ENCODE data around the gene ZBTB3. TPM values are rescaled to one million over a fixed set of nuclear protein-coding genes. Genes with fewer than 3 reads are reported as not detected.

ZBTB3 gene
- total and polyA plus RNA-seq, 2 donors from 2014 or later, result 4.8 to 15.0 TPM

DNA sequence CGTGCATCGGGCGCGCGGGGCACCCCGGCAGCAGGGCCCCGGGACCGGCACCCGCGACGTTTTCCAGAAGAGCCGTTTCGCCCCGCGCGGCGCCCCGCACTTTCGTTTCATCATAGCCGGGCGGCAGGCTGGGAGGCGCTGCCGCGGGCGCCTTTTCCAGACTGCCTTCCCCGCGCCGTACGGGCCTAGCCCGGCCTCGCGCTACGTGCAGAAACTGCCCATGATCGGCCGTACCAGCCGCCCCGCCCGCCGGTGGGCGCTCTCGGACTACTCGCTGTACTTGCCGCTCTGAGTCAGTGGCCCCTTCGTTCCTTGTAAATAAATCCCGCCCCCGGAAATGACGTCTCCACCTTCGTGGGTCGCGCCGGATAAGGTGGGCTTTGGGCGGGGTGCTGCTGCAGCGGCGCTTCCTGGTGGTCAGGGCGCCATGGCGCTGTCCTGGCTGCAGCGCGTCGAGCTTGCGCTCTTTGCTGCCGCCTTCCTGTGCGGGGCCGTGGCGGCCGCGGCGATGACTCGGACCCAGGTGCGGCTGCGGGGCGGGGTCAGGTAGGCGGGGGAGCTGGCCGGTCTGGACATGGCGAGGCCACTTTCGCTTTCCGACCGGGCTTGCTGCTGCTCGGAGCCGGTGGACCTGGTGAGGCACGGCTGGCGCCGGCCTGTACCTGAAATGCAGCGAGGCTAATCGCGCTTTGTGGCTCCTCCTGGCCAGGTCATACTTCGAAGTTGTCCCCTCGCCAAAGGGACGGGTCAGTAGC is 33.2 kb upstream of the ZBTB3 start, which contains the start of gene TMEM179B:
TSS of gene TMEM179B (plus strand) at position 398 of the 755 bp plus-strand sequence. CDS start at position 428, 30 bp downstream.
- Histone ChIP-seq H3K4me3 (ENCODE audit: low read length in 3 of 3) (peak within 1 kb of the TSS; percentile 94 to 100 (median 99)), H3K36me3 (ENCODE audit: control insufficient read depth in 2 of 3, insufficient read depth in 3 of 3, low read length in 3 of 3) (peaks cover 0 to 13% (median 11%) of the 10 kb centered on the region in 3 donors), H3K27me3 (ENCODE audit: control insufficient read depth, insufficient read depth, low read length) (no peaks in the 10 kb centered on the region), H3K4me1 (ENCODE audit: control insufficient read depth in 2 of 3, insufficient read depth in 2 of 3, low read depth in 1 of 3, low read length in 3 of 3) (peaks cover 4 to 22% (median 19%) of the 10 kb centered on the region in 3 donors), H3K27ac (ENCODE audit: low read depth in 2 of 2, low read length in 2 of 2) (peak within 1 kb of the TSS; percentile 92 to 93), H3K9me3 (ENCODE audit: control insufficient read depth in 2 of 3, insufficient read depth in 1 of 3, low read length in 3 of 3) (no peaks in the 10 kb centered on the region), H3K9ac (ENCODE audit: low read length in 3 of 3) (peak within 1 kb of the TSS; percentile 61 to 93 (median 89))
- DNase-seq, result peak; percentile 98 to 99 (median 99)
- no peak for FAIRE-seq
- TF ChIP-seq CTCF (IDR thresholded peaks at IDR 0.05; ENCODE audit: borderline replicate concordance, extremely low read depth, insufficient read depth), result peak; percentile 47
- intact Hi-C loops (cut with DNase I), result loop anchor here (10.0 kb wide), 1 partner anchor 78 kb away; no protein-coding TSS in a partner anchor

GRCh38 chr11:62786318-62787004 is 32.5 kb upstream of the ZBTB3 start:
- Histone ChIP-seq H3K9ac (ENCODE audit: low read length in 3 of 3) (peak overlapping the region in 2 of 3 donors; percentile 68 to 78), H3K9me3 (ENCODE audit: control insufficient read depth in 2 of 3, insufficient read depth in 1 of 3, low read length in 3 of 3) (no peaks in the 10 kb centered on the region), H3K36me3 (ENCODE audit: control insufficient read depth in 2 of 3, insufficient read depth in 3 of 3, low read length in 3 of 3) (peaks cover 0 to 15% (median 10%) of the 10 kb centered on the region in 3 donors), H3K4me3 (ENCODE audit: low read length in 3 of 3) (peak overlapping the region; percentile 54 to 100 (median 99)), H3K4me1 (ENCODE audit: control insufficient read depth in 2 of 3, insufficient read depth in 2 of 3, low read depth in 1 of 3, low read length in 3 of 3) (peaks cover 4 to 21% (median 17%) of the 10 kb centered on the region in 3 donors), H3K27ac (ENCODE audit: low read depth in 2 of 2, low read length in 2 of 2) (peak overlapping the region; percentile 92 to 93), H3K27me3 (ENCODE audit: control insufficient read depth, insufficient read depth, low read length) (no peaks in the 10 kb centered on the region)
- TF ChIP-seq CTCF (IDR thresholded peaks at IDR 0.05; ENCODE audit: borderline replicate concordance, extremely low read depth, insufficient read depth), result peak; percentile 97
- FAIRE-seq (no peak), DNase-seq (peak; percentile 92 to 97 (median 95))
- intact Hi-C loops (cut with DNase I), result loop anchor here (10.0 kb wide), 1 partner anchor 78 kb away; no protein-coding TSS in a partner anchor

DNA sequence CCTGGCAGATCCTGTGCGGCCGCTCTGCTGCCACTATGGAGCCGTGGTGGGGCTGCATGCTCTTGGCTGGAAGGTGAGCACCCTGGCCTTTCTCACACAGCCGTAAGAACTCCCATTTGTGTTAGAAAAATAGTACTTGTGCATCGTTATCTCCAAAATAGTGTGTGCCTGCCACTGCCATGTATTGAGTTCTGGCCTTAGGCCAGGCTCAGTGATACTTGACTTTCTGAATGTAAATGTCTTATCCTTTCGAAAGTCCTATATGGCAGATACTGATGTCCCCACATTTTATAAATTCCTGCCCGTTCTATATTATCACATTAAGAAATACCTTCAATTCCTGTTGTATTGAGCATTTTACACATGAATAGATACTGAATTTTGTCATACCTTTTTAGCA is 28.8 kb upstream of the ZBTB3 start:
- DNase-seq (no peak), FAIRE-seq (no peak)
- Histone ChIP-seq H3K9ac (ENCODE audit: low read length in 3 of 3) (no peak overlapping the region), H3K4me1 (ENCODE audit: control insufficient read depth in 2 of 3, insufficient read depth in 2 of 3, low read depth in 1 of 3, low read length in 3 of 3) (peaks cover 4 to 11% (median 9%) of the 10 kb centered on the region in 3 donors), H3K4me3 (ENCODE audit: low read length in 3 of 3) (no peak overlapping the region), H3K27ac (ENCODE audit: low read depth in 2 of 2, low read length in 2 of 2) (no peak overlapping the region), H3K36me3 (ENCODE audit: control insufficient read depth in 2 of 3, insufficient read depth in 3 of 3, low read length in 3 of 3) (peaks cover 0 to 18% (median 0%) of the 10 kb centered on the region in 3 donors), H3K27me3 (ENCODE audit: control insufficient read depth, insufficient read depth, low read length) (no peaks in the 10 kb centered on the region), H3K9me3 (ENCODE audit: control insufficient read depth in 2 of 3, insufficient read depth in 1 of 3, low read length in 3 of 3) (no peaks in the 10 kb centered on the region)
- intact Hi-C loops (cut with DNase I), result loop anchor here (10.0 kb wide), 1 partner anchor 82 kb away; no protein-coding TSS in a partner anchor
- no peak for TF ChIP-seq CTCF (IDR thresholded peaks at IDR 0.05; ENCODE audit: borderline replicate concordance, extremely low read depth, insufficient read depth)
